HEK293T (cell line): ENCODE results near the gene CPA2.
A peak's percentile ranks its signal among the peaks of the same experiment; 100 is the strongest.
"Not testable (repeated sequence)": the region's sequence is repeated elsewhere in the genome, so short reads cannot be mapped to it uniquely, and the experiment has no call there.

ENCODE experiments used
- CTCF ChIA-PET: fragments of 350-600 bp; formaldehyde crosslinking; extraction: SDS; loops from one replicate; lab custom pipeline; 2021; ENCODE audit warnings: antibody characterized with exemption, inconsistent platforms; lab: Yijun Ruan, JAX
- POLR2A ChIA-PET: fragments of 350-600 bp; formaldehyde crosslinking; extraction: SDS; loops from one replicate; lab custom pipeline; 2020; ENCODE audit warnings: antibody characterized with exemption, inconsistent platforms; lab: Yijun Ruan, JAX
- DNase-seq: peaks from one replicate; pipeline ENCODE4 v3.0.0; 2012; ENCODE audit warnings: mixed read lengths; ENCODE audit errors: extremely low spot score
- ARNT ChIP-seq: fragments of 450-650 bp; IDR thresholded peaks from 2 replicates; pipeline ENCODE4 v1.6.1; 2017; ENCODE audit warnings: mild to moderate bottlenecking
- BHLHE40 ChIP-seq: fragments of 450-650 bp; IDR thresholded peaks from 2 replicates; pipeline ENCODE4 v1.6.1; 2016; ENCODE audit warnings: mild to moderate bottlenecking, moderate library complexity, borderline replicate concordance
- CTBP1 ChIP-seq: fragments of 450-650 bp; IDR thresholded peaks from 2 replicates; pipeline ENCODE4 v1.6.1; 2016; ENCODE audit warnings: borderline replicate concordance
- ELF4 ChIP-seq: fragments of 450-650 bp; IDR thresholded peaks from 2 replicates; pipeline ENCODE4 v1.6.1; 2017; ENCODE audit warnings: antibody characterized with exemption
- FOXA1 ChIP-seq: fragments of 450-650 bp; IDR thresholded peaks from 2 replicates; pipeline ENCODE4 v1.6.1; 2016; ENCODE audit warnings: mild to moderate bottlenecking
- FOXK2 ChIP-seq: fragments of 450-650 bp; IDR thresholded peaks from 2 replicates; pipeline ENCODE4 v1.6.1; 2016; ENCODE audit warnings: mild to moderate bottlenecking
- FOXM1 ChIP-seq: fragments of 450-650 bp; IDR thresholded peaks from 2 replicates; pipeline ENCODE4 v1.6.1; 2017; ENCODE audit warnings: mild to moderate bottlenecking, borderline replicate concordance
- HDGF ChIP-seq: fragments of 450-650 bp; IDR thresholded peaks from 2 replicates; pipeline ENCODE4 v1.6.1; 2017; ENCODE audit warnings: antibody characterized with exemption, borderline replicate concordance
- L3MBTL2 ChIP-seq: fragments of 450-650 bp; conservative IDR thresholded peaks from 2 replicates; pipeline ENCODE4 v1.6.1; 2016; ENCODE audit warnings: mild to moderate bottlenecking
- LEF1 ChIP-seq: fragments of 450-650 bp; IDR thresholded peaks from 2 replicates; pipeline ENCODE4 v1.6.1; 2017; ENCODE audit warnings: mild to moderate bottlenecking, borderline replicate concordance
- NFRKB ChIP-seq: fragments of 450-650 bp; IDR thresholded peaks from 2 replicates; pipeline ENCODE4 v1.6.1; 2016; ENCODE audit warnings: mild to moderate bottlenecking, moderate library complexity
- PKNOX1 ChIP-seq: fragments of 450-650 bp; IDR thresholded peaks from 2 replicates; pipeline ENCODE4 v1.6.1; 2016
- SP1 ChIP-seq: fragments of 450-650 bp; IDR thresholded peaks from 2 replicates; pipeline ENCODE4 v1.6.1; 2017
- SUZ12 ChIP-seq: fragments of 450-650 bp; IDR thresholded peaks from 2 replicates; pipeline ENCODE4 v1.6.1; 2016; ENCODE audit warnings: mild to moderate bottlenecking
- TARDBP ChIP-seq: fragments of 450-650 bp; IDR thresholded peaks from 2 replicates; pipeline ENCODE4 v1.6.1; 2016
- ZNF384 ChIP-seq: fragments of 450-650 bp; IDR thresholded peaks from 2 replicates; pipeline ENCODE4 v1.6.1; 2016

CPA2 gene

GRCh38 chr7:130226333-130226732, 40.3 kb upstream of the CPA2 start:
- TF ChIP-seq ELF4 (no peak), SUZ12 (no peak), L3MBTL2 (no peak), LEF1 (no peak), FOXM1 (no peak), FOXA1 (no peak), HDGF (no peak)
- ChIA-PET CTCF (no interaction called here), POLR2A (no interaction called here)
- DNase-seq: no peak

- ChIA-PET CTCF (no interaction called here), POLR2A (interaction anchor here (1.2 kb wide), 1 partner anchor 23 kb away, joined by 3 read pairs; the partner anchor contains the start of gene TMEM209)
- TF ChIP-seq FOXA1: no peak
- no peak for TF ChIP-seq BHLHE40
- no peak for TF ChIP-seq SP1
- TF ChIP-seq FOXK2: no peak
- TF ChIP-seq L3MBTL2: no peak
- TF ChIP-seq ARNT: no peak
- TF ChIP-seq PKNOX1: no peak
- TF ChIP-seq ZNF384: no peak
- no peak for TF ChIP-seq FOXM1
- TF ChIP-seq CTBP1: no peak
- no peak for TF ChIP-seq HDGF
- TF ChIP-seq TARDBP: no peak
- no peak for TF ChIP-seq SUZ12
- no peak for TF ChIP-seq LEF1
- DNase-seq: no peak
These were observed 38.6 kb upstream of the CPA2 start for GRCh38 chr7:130227883-130228575.

- no peak for DNase-seq
- TF ChIP-seq PKNOX1 (peak; percentile 22; the same call in 1 of the 2 replicates), FOXK2 (no peak), SUZ12 (no peak)
- CTCF ChIA-PET: no interaction called here
- POLR2A ChIA-PET: interaction anchor here (1.2 kb wide), 1 partner anchor 24 kb away, joined by 3 read pairs; the partner anchor contains the start of gene TMEM209
These were observed 37.7 kb upstream of the CPA2 start for GRCh38 chr7:130228840-130229502.

GRCh38 chr7:130229981-130230380, 36.7 kb upstream of the CPA2 start:
- DNase-seq, POLR2A ChIA-PET, CTCF ChIA-PET: not testable (repeated sequence)

GRCh38 chr7:130231792-130232191, 34.9 kb upstream of the CPA2 start:
- TF ChIP-seq FOXA1: no peak
- TF ChIP-seq NFRKB: no peak
- no peak for TF ChIP-seq L3MBTL2
- TF ChIP-seq ZNF384: no peak
- no peak for TF ChIP-seq FOXM1
- TF ChIP-seq PKNOX1: no peak
- no peak for TF ChIP-seq LEF1
- no peak for TF ChIP-seq SP1
- no peak for TF ChIP-seq FOXK2
- TF ChIP-seq BHLHE40: no peak
- TF ChIP-seq ARNT: no peak
- TF ChIP-seq SUZ12: no peak
- TF ChIP-seq CTBP1: no peak
- no peak for TF ChIP-seq TARDBP
- TF ChIP-seq ELF4: no peak
- no peak for TF ChIP-seq HDGF
- POLR2A ChIA-PET: interaction anchor here (1.8 kb wide), 1 partner anchor 26 kb away, joined by 5 read pairs; the partner anchor contains the start of gene TMEM209
- CTCF ChIA-PET: no interaction called here
- no peak for DNase-seq

- no peak for DNase-seq
- no peak for TF ChIP-seq FOXK2
- TF ChIP-seq ELF4: no peak
- TF ChIP-seq ZNF384: no peak
- no peak for TF ChIP-seq HDGF
- TF ChIP-seq CTBP1: no peak
- no peak for TF ChIP-seq L3MBTL2
- no peak for TF ChIP-seq SUZ12
- TF ChIP-seq NFRKB: no peak
- ChIA-PET POLR2A (interaction anchor here (1.8 kb wide), 1 partner anchor 27 kb away, joined by 5 read pairs; the partner anchor contains the start of gene TMEM209), CTCF (no interaction called here)
These were observed 34.5 kb upstream of the CPA2 start for GRCh38 chr7:130232209-130232608.
